ENCODE measurements around the gene ALG12.

Gene ALG12

GRCh38 chr22:49910229-49911155 lies 7.7 kb downstream of the ALG12 start:
- DNase-seq, result no peak

DNA sequence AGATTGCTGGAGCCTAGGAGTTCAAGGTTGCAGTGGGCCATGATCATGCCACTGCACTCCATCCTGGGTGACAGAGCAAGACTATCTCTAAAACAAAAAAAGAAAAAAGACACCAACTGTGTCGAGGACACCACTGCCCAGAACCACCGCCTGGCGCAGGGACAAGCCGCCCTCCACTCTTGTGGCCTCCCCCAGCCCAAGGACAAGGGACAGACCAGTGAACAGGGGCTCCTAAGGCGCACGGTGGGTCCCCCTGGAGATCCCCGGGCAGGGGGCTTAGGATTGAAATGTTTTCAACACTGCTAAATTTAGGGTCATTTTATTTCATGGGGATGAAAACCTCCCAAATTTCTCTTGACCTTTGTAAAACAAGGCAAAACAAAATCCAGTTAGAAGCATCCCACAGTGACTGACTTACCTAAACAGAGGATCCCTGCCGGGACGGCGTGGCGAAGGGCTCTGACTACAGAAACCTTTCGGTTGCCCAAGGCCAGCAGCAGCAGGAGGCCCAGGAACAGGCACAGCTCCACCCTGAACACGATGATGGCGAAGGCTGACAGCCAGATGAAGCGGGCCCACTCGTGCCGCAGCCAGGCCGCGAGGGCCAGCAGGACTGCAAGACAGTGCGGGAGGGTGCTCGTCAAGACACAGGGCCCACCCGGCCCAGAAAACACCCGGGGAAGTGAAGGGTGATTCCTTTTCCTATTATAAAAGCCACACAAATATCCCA lies 8.6 kb downstream of the ALG12 start:
- DNase-seq, result no peak

- no peak for DNase-seq
Observed at GRCh38 chr22:49907807-49908206, 10.4 kb downstream of the ALG12 start.

DNA sequence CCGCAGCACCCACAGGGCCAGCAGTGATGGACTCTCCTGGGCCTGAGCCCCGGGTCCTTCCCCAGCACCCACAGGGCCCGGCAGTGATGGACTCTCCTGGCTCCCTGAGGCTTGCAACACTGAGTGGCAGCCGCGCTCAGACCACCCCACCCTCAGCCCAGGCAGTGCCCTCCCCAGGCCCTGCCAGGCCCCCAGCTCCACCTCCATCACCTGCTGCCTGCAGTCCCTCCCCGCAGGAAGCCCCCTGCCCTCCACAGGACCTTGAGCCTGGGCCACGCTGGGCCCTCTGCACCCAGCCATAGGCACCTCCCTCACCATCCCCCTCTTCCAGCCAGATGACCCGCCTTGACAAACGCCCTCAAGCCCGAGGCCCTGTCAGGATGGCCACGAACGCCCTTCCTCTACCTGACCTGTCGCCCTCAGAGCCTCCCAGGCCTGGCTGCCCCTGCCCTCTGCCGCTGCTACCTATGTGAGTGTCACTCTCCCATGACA lies 11.4 kb downstream of the ALG12 start:
- no peak for DNase-seq

GRCh38 chr22:49906071-49906798 lies 12.0 kb downstream of the ALG12 start:
- no peak for DNase-seq

GRCh38 chr22:49905465-49905864 lies 12.8 kb downstream of the ALG12 start:
- DNase-seq, result no peak

DNA sequence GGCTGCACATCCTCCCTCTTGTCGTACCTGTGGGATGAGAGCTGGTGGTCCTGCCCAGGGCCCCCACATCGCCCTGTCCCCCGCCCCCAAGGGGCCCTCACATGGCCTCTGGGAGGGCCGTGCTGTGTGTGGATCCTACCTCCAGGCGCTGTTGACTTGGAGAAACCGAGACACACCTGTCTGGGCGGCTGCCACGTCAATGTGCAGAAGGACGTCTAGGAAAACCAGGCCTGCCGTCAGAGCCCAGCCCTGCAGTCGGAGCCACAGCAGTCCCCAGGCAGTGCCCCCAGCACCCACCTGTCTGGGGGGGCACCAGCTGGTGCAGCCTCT lies 14.2 kb downstream of the ALG12 start:
- no peak for DNase-seq

DNA sequence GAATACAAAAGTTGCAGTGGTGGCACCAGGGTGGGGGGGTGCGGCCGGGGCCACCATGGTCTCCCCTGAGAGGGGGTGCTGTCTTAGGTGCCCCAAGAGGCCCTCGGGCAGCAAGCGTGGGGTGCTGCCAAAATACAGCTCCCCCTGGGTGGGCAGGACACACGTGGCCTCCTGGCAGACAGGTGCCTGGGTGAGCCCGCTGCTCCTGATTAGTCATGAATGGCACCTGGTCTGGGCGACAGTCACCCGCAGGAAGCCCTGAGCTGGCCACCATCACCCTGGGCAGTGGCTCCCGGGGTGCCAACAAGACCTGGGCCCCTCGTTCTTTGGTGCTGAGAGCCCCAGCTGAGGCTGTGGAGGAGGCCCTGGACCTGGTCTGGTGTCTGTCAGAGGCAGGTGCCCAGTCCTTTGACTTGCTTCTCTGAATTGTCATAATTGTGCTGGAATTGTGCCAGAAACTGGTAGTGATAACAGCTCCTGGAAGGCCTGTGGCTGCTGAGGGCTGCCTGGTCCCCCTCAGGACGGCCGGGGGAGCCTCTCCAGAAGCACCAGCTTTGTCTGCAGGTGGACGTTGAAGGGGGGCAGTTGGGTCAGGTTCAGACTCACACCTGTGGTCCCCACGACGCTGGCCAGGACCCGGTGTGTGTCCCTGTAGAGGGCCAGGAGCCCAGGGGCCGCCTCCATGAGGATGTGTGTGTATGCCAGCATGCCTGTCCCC lies 14.8 kb downstream of the ALG12 start:
- no peak for DNase-seq

DNA sequence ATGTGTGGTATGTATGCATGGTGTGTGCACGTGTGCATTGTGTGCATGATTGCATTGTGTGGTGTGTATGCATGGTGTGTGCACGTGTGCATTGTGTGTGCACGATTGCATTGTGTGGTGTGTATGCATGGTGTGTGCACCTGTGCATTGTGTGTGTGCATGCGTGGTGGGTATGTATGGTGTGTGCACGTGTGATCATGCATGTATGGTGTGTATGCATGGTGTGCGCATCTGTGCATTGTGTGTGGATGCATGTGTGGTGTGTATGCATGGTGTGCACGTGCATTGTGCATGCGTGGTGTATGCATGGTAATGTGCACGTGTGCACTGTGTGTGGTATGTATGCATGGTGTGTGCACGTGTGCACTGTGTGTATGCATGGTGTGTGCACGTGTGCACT lies 16.8 kb downstream of the ALG12 start:
- no peak for DNase-seq

DNA sequence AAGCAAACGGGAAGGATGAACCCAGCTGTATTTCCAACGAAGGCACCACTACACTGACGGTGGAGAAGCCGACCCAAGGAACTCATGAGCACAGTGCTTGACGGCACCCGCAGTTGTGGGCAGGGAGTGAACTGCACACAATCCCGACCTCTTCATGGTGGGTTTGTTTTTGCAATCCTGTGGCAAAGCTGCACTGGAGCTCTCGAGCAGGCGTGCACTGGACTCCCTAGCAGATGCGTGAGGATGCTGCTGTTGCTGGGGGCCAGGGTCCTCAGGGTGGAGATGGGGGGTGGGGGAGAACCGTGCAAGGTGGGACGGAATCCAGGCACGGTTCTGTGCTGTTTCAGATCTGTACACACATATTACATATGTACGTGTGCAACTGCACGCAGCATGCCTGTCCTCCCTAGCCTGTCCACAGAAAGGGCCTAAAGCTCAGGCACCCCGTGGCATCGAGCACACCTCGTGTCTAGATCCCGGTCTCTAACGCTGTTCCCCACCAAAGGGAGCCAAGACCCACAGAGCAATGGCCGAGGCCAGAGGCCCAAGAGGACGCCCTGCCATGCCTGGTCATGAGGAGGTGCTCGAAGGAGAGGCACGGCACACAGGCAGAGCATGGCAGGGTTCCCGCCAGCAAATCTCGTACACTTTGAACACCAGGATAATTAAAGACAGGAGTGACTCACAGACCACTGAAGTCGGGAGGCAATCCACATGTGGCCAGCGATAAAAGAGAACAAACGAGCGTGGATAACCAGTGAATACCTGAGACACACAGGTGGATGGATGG lies 17.6 kb downstream of the ALG12 start:
- no peak for DNase-seq

- DNase-seq, result no peak
Observed at GRCh38 chr22:49899530-49899929, 18.7 kb downstream of the ALG12 start.

GRCh38 chr22:49897015-49897684 lies 21.1 kb downstream of the ALG12 start:
- no peak for DNase-seq

DNA sequence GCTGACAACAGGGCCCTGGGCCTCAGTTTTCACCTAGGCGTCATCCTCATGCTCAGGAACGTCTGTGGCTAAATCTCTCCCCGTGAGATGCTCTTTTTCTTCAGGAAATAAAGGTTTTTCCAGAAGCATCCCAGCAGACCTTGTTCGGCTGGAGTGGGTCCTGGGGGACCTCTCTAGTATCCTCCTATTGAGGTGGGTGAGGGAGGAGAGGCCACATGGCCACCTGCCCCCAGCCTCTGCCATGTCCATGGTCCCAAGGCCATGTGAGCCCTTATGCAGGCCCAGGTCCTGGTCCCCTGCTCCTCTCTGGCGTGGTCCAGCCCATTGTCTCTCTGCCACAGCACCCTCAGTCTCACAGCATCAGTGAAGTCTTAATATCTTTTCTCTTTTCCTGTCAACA lies 22.0 kb downstream of the ALG12 start:
- no peak for DNase-seq

- DNase-seq, result no peak
Observed at GRCh38 chr22:49894322-49895054, 23.8 kb downstream of the ALG12 start.

GRCh38 chr22:49893025-49893424 lies 25.2 kb downstream of the ALG12 start:
- DNase-seq, result no peak

DNA sequence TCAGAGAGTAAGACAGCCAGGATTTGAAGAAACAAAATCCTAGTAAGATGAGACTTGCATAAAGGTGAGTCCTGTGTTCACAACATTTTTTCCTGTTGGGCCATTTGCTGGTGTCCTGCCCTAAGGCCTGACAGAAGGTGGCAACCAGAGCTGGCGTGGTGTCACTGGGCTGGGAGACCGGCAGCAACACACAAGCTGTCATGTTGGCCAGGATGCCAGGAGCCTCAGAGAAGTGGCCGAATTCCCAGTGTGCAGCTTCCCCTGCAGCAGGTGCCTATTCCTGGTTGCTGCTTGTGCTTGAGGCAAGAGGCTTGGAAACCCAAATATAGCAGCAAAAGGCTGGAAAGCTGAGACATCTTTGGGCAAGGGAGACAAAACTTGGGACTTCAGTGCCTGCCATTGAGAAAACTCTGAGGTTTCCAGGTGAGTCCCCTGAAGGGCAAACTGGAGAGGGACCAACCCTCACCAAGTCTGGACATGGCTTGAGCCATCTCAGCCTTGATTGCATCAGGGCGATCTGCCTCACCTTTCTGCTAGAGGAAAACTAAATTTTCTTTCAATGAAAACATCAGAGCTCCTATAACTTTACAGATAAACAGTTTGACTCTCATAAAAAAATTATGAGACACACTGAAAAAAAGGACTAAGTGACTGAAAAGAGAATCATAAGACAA lies 25.9 kb downstream of the ALG12 start:
- no peak for DNase-seq

- DNase-seq, result no peak
Observed at GRCh38 chr22:49889071-49889470, 29.2 kb downstream of the ALG12 start.

GRCh38 chr22:49887702-49888101 lies 30.5 kb downstream of the ALG12 start:
- DNase-seq, result no peak

DNA sequence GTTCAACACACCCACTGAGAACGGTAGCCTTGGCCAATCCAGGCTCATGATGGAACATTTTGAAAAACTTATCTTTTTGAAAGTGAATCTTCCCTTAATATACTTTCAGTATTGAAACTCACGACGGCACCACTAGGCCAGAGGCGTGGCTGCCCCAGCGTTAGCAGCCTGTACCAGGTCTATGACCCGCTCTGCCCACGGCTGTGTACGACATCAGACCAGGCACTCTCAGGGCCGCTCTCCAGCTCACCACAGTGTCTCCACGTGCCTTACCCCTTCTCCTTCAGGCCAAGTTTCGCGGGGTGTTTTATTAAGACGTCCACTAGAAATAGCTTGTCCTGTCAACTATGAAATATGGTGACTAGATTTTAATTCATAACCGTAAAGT lies 31.2 kb downstream of the ALG12 start:
- DNase-seq, result no peak

All from CD4-positive, alpha-beta T cell treated with Interferon alpha-2 for 1 hour (primary cell).